ENCODE measurements around the gene CWH43.
"Not testable (repeated sequence)": the region's sequence is repeated elsewhere in the genome, so short reads cannot be mapped to it uniquely, and the experiment has no call there.

The CWH43 gene

GRCh38 chr4:49097071-49097470 lies 111.0 kb downstream of the CWH43 start:
- DNase-seq (ENCODE audit: low read depth) = not testable (repeated sequence)

- not testable (repeated sequence) for DNase-seq (ENCODE audit: low read depth)
Measured at GRCh38 chr4:49097505-49097904, 111.4 kb downstream of the CWH43 start.

GRCh38 chr4:49098034-49098759 lies 112.1 kb downstream of the CWH43 start:
- DNase-seq (ENCODE audit: low read depth) = not testable (repeated sequence)

- not testable (repeated sequence) for DNase-seq (ENCODE audit: low read depth)
Measured at GRCh38 chr4:49099831-49100444, 113.9 kb downstream of the CWH43 start.

GRCh38 chr4:49102344-49102898 lies 116.3 kb downstream of the CWH43 start:
- DNase-seq (ENCODE audit: low read depth) = not testable (repeated sequence)

- not testable (repeated sequence) for DNase-seq (ENCODE audit: low read depth)
Measured at GRCh38 chr4:49103436-49104136, 117.5 kb downstream of the CWH43 start.

GRCh38 chr4:49104231-49104930 lies 118.3 kb downstream of the CWH43 start:
- DNase-seq (ENCODE audit: low read depth) = not testable (repeated sequence)

- DNase-seq (ENCODE audit: low read depth) = not testable (repeated sequence)
Measured at GRCh38 chr4:49105248-49105904, 119.3 kb downstream of the CWH43 start.

- DNase-seq (ENCODE audit: low read depth) = not testable (repeated sequence)
Measured at GRCh38 chr4:49107262-49107661, 121.2 kb downstream of the CWH43 start.

GRCh38 chr4:49108183-49108978 lies 122.3 kb downstream of the CWH43 start:
- DNase-seq (ENCODE audit: low read depth) = not testable (repeated sequence)

- not testable (repeated sequence) for DNase-seq (ENCODE audit: low read depth)
Measured at GRCh38 chr4:49109567-49110166, 123.6 kb downstream of the CWH43 start.

GRCh38 chr4:49110579-49110978 lies 124.5 kb downstream of the CWH43 start:
- DNase-seq (ENCODE audit: low read depth) = not testable (repeated sequence)

Data from activated T-helper 1 cell treated with Interleukin-2 at 50 U/mL for 16 hours (primary cell).